Cerebellar cortex (tissue), 1 donor: ENCODE data around the gene GID8.

ENCODE experiments used
- DNase-seq: peaks from one replicate; pipeline ENCODE4 v3.0.0-alpha.2; 2015; ENCODE audit warnings: low spot score

The GID8 gene

GRCh38 chr20:62943396-62943795 is 5.4 kb downstream of the GID8 start:
- DNase-seq, result no peak

- DNase-seq, result no peak
Measured at GRCh38 chr20:62944184-62944583, 6.2 kb downstream of the GID8 start.

- DNase-seq, result no peak
Measured at GRCh38 chr20:62944746-62945145, 6.8 kb downstream of the GID8 start.

- DNase-seq, result no peak
Measured at GRCh38 chr20:62945771-62946339, 7.9 kb downstream of the GID8 start.

GRCh38 chr20:62946918-62947317 is 9.0 kb downstream of the GID8 start:
- DNase-seq, result no peak

- DNase-seq, result no peak
Measured at GRCh38 chr20:62947532-62948300, 9.8 kb downstream of the GID8 start.

- no peak for DNase-seq
Measured at GRCh38 chr20:62949153-62949821, 11.3 kb downstream of the GID8 start.

GRCh38 chr20:62949962-62950361 is 12.0 kb downstream of the GID8 start:
- DNase-seq, result no peak

- no peak for DNase-seq
Measured at GRCh38 chr20:62950741-62951140, 12.8 kb downstream of the GID8 start.

- no peak for DNase-seq
Measured at GRCh38 chr20:62951143-62951895, 13.4 kb downstream of the GID8 start.

- no peak for DNase-seq
Measured at GRCh38 chr20:62951896-62952372, 14.0 kb downstream of the GID8 start.

- no peak for DNase-seq
Measured at GRCh38 chr20:62952373-62952967, 14.5 kb downstream of the GID8 start, which contains the start of gene SLC17A9. TSS of gene SLC17A9 (plus strand) at chr20:62952709. CDS start at chr20:62952831, 122 bp downstream.

- DNase-seq, result no peak
Measured at GRCh38 chr20:62952968-62953838, 15.3 kb downstream of the GID8 start.

- DNase-seq, result peak; percentile 24
Measured at GRCh38 chr20:62953839-62954703, 16.1 kb downstream of the GID8 start.

GRCh38 chr20:62955519-62956386 is 17.8 kb downstream of the GID8 start:
- no peak for DNase-seq

GRCh38 chr20:62956387-62957135 is 18.6 kb downstream of the GID8 start:
- DNase-seq, result peak; percentile 27

GRCh38 chr20:62957136-62958117 is 19.5 kb downstream of the GID8 start:
- DNase-seq, result no peak
